ENCODE data around the gene C2orf74. TPM values are rescaled to one million over a fixed set of nuclear protein-coding genes. Genes with fewer than 3 reads are reported as not detected.

The C2orf74 gene
- total and polyA plus RNA-seq, 9 of the 15 experiments (the other 6 are each of a cell fraction or from before 2014, with no cell fraction given) = not detected

GRCh38 chr2:61185231-61185728 is 23.3 kb downstream of the C2orf74 start:
- ATAC-seq (no peak), DNase-seq (ENCODE audit: extremely low read depth in 1 of 4, low spot score in 3 of 4) (no peak), FAIRE-seq (no peak)
- in situ Hi-C loops (cut with MboI) (no loop called here), intact Hi-C loops (cut with micrococcal nuclease) (no loop called here)
- POLR2A ChIA-PET = interaction anchor here (1.6 kb wide), 1 partner anchor 8 kb away, joined by 5 read pairs; no protein-coding TSS in a partner anchor
- CTCF ChIA-PET (ENCODE audit: low intra/inter-chr PET ratio) = no interaction called here
- Histone ChIP-seq H3K27ac (ENCODE audit: extremely low read depth, low read depth, low read length) (no peak overlapping the region), H3K36me3 (ENCODE audit: control insufficient read depth, insufficient read depth, low read length) (peaks cover 99% of the 10 kb centered on the region), H4K20me1 (replicated peaks; ENCODE audit: control insufficient read depth, insufficient read depth, low read length) (no peaks in the 10 kb centered on the region), H3K4me1 (replicated peaks in 1 of 2; ENCODE audit: control insufficient read depth in 2 of 2, insufficient read depth in 2 of 2, low read length in 2 of 2) (peaks cover 3 to 7% of the 10 kb centered on the region in 2 experiments; a peak in 4 of 5 replicates), H3K9me3 (replicated peaks; ENCODE audit: control insufficient read depth, insufficient read depth, low read depth, low read length) (peaks cover 3% of the 10 kb centered on the region), H2AFZ (ENCODE audit: low read depth, low read length) (no peak overlapping the region), H3K4me3 (no peak overlapping the region), H3K9ac (ENCODE audit: insufficient read depth in 1 of 2, low read depth in 2 of 2, low read length in 2 of 2) (no peak overlapping the region), H3K79me2 (ENCODE audit: control insufficient read depth, insufficient read depth, low read length) (peaks cover 22% of the 10 kb centered on the region), H3K4me2 (ENCODE audit: insufficient read depth, low read length) (no peak overlapping the region), H3K27me3 (ENCODE audit: control insufficient read depth in 2 of 2, insufficient read depth in 2 of 2, low read length in 2 of 2) (no peaks in the 10 kb centered on the region), H3K9me1 (ENCODE audit: control insufficient read depth, insufficient read depth, low read length) (no peaks in the 10 kb centered on the region)
- TF ChIP-seq ZNF717 (CRISPR knock-in tag; IDR thresholded peaks at IDR 0.05) (no peak), ZBTB43 (CRISPR knock-in tag; IDR thresholded peaks at IDR 0.05) (no peak), HOXB6 (CRISPR knock-in tag; IDR thresholded peaks at IDR 0.05; ENCODE audit: borderline replicate concordance) (no peak), POLR2A (conservative IDR thresholded peaks at IDR 0.05) (peak; percentile 45; the same call in 1 of the 2 replicates), ZHX1 (conservative IDR thresholded peaks at IDR 0.05; ENCODE audit: low read length) (no peak), U2AF2 (optimal IDR thresholded peaks at IDR 0.05; ENCODE audit: low read depth, low read length) (no peak)
- no TSS peak for BruUV-seq (replicated peaks)
